ENCODE measurements around the gene VMP1. TPM values are rescaled to one million over a fixed set of nuclear protein-coding genes. Genes with fewer than 3 reads are reported as not detected.

VMP1 gene
- total RNA-seq, 1 donor: 234 TPM

DNA sequence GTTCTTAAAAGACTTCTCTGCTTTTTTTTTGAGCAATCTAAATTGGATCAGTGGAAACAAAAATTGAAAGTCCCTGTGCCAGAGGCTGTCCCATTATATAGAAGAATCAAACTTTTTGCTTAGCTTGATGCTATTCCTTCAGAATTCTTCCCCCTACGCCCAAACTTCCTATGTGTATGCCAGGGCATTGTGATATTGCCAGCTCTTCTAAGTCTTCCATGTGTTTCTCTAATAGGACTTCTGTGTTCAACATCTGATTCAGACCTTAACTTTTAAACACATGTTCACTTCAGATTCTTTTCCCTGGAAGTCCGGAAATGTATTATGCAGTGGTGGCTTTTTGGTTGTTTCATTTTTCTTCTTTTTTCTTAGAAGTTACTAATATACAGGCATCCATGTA, 19.0 kb upstream of the VMP1 start:
- TF ChIP-seq, protein P1, sequence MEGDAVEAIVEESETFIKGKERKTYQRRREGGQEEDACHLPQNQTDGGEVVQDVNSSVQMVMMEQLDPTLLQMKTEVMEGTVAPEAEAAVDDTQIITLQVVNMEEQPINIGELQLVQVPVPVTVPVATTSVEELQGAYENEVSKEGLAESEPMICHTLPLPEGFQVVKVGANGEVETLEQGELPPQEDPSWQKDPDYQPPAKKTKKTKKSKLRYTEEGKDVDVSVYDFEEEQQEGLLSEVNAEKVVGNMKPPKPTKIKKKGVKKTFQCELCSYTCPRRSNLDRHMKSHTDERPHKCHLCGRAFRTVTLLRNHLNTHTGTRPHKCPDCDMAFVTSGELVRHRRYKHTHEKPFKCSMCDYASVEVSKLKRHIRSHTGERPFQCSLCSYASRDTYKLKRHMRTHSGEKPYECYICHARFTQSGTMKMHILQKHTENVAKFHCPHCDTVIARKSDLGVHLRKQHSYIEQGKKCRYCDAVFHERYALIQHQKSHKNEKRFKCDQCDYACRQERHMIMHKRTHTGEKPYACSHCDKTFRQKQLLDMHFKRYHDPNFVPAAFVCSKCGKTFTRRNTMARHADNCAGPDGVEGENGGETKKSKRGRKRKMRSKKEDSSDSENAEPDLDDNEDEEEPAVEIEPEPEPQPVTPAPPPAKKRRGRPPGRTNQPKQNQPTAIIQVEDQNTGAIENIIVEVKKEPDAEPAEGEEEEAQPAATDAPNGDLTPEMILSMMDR (IDR thresholded peaks at IDR 0.05; ENCODE audit: insufficient read depth, low read length): no peak
- H3K4me3 ChIP-seq (ENCODE audit: low read depth, low read length): no peak overlapping the region
- no peak for DNase-seq (ENCODE audit: low read depth)

DNA sequence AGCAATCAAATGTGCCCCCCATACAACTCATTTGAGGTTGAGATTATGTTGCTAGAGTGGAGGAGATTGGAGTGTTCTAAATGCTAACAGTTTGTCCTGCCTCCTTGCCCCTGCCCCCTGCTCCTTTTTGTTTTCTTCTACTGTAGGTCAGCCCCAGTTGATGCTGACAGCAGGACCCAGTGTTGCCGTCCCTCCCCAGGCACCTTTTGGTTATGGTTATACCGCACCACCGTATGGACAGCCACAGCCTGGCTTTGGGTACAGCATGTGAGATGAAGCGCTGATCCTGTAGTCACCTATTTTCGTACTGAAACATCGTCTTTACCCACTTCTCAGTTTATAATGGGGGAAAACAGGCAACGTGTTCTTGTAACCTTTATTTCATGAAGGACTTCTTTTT, 13.9 kb upstream of the VMP1 start:
- no peak for DNase-seq (ENCODE audit: low read depth)
- H3K4me3 ChIP-seq (ENCODE audit: low read depth, low read length): no peak overlapping the region
- TF ChIP-seq, protein P1 (IDR thresholded peaks at IDR 0.05; ENCODE audit: insufficient read depth, low read length): no peak

DNA sequence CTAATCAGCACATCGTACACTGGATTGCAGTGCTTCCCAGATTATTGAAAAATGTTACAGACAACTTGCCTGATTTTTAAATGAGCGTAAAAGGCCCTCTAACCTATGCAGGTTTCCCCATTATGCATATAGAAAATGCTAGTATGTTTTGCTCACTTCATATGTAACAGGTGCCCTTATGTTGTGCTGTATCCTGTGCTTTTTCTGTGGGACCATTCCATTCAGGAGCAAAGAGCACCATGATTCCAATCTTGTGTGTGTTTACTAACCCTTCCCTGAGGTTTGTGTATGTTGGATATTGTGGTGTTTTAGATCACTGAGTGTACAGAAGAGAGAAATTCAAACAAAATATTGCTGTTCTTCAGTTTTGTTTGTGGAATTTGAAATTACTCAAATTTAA, 13.1 kb upstream of the VMP1 start:
- no peak overlapping the region for H3K4me3 ChIP-seq (ENCODE audit: low read depth, low read length)
- TF ChIP-seq, protein P1 (IDR thresholded peaks at IDR 0.05; ENCODE audit: insufficient read depth, low read length): no peak
- no peak for DNase-seq (ENCODE audit: low read depth)

DNA sequence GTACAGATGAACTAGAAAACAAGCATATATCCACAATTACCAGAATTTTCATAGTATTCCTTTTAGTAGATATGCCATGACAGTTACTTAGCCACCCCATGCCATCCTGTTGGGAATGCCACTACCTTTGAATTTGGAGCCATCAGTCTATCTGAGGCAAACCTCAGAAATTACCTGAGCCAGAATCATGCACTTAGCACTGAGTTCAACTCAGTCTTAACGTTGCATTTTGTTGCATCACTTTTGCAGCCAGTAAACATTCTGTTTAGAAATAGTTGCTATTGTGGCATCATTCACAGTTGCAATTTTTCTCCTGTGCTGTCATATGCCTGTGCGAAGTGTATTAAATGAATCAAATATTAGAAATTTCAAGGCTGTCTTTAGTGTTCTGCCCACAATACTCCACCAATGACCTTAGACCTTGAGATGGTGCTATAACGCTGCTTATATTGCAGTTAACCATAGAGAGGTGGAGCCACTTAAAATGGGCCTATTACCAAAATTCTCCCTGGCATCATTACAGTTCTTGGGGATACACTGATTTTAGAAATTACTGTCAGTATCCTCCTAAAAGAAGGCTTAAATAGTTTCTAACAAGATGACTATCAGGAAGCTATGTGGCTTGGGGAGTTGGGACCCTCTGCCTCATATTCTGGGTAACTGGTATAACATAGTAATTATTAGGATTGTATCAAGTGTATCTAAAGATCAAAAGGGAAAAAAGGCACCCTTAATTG, 11.3 kb upstream of the VMP1 start:
- TF ChIP-seq, protein P1 (IDR thresholded peaks at IDR 0.05; ENCODE audit: insufficient read depth, low read length): no peak
- peak; percentile 30 for DNase-seq (ENCODE audit: low read depth)
- H3K4me3 ChIP-seq (ENCODE audit: low read depth, low read length): no peak overlapping the region

DNA sequence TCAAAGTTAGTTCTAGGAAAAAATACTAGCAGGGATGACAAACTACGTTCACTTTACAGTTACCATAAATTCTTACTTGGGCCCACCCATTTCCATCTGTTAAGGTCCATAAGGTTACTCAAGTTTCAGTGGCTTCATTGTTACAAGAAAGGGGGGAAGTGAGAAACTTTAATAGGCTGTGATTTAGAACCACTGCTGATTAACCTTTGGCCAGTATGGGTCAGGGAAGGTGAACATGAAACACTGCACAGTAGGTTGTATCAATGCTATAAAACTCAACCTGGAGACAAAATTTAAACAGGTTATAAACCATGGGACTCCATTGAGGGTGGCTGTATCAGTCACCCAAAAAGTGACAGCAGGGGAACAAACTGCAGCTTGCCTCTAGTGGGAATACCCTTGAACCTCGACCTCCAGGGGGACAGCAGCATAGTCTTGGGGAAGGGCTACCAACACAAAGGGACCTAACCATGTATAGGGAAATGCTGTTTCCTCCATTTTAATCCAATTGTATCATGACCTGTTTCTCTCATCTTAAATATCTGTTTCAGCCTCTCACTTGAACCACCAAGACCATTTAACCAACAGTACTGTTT, 10.7 kb upstream of the VMP1 start:
- DNase-seq (ENCODE audit: low read depth): no peak
- TF ChIP-seq, protein P1 (IDR thresholded peaks at IDR 0.05; ENCODE audit: insufficient read depth, low read length): no peak
- no peak overlapping the region for H3K4me3 ChIP-seq (ENCODE audit: low read depth, low read length)

DNA sequence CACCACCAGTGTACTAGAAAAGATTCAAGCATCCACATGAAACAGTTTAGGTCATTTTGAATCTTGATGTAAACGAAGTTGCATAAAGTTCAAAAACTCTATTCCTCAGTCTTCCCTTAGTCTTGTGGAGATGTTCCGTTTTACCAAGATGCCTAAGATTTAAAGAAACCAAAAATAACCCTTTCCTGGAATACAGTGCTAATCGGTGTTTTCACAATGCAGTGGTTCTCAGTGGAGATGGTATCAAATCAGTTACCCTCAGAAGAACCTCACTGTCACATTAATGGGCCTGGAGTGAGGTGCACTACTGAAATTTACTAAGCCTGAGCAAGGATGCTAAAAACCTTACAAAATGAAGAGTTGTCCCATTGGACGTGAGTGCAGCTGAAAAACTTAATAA, 9.3 kb upstream of the VMP1 start:
- DNase-seq (ENCODE audit: low read depth): no peak

More for the DNA sequence above, 9.3 kb upstream of the VMP1 start:
- no peak overlapping the region for H3K4me3 ChIP-seq (ENCODE audit: low read depth, low read length)
- TF ChIP-seq, protein P1 (IDR thresholded peaks at IDR 0.05; ENCODE audit: insufficient read depth, low read length): no peak

All from fibroblast of the aortic adventitia (primary cell).